PC-9 (cell line): ENCODE results near the gene ACAP3. TPM values are rescaled to one million over a fixed set of nuclear protein-coding genes. Genes with fewer than 3 reads are reported as not detected.

Experiments
- BruUV-seq: library from RNA; stranded (reverse); fragments of 400-500 nt; replicated peaks from 2 replicates; lab custom pipeline; 2021; lab: Mats Ljungman, UMichigan
- CTCF ChIA-PET: fragments of 300-600 bp; sonication (Branson Sonifier 250); formaldehyde crosslinking; loops from one replicate; lab custom pipeline; 2022; ENCODE audit warnings: antibody characterized with exemption; lab: Charles Lee
- POLR2A ChIA-PET: fragments of 300-600 bp; sonication (Branson Sonifier 250); formaldehyde crosslinking; loops from one replicate; lab custom pipeline; 2022; ENCODE audit warnings: antibody characterized with exemption; ENCODE audit not compliant: unreplicated experiment; lab: Charles Lee
- DNase-seq, 2 experiments: peaks; one replicate each; pipeline versions ENCODE4 v3.0.0 to v3.0.0-alpha.2; 2015 to 2022; ENCODE audit warnings: mixed read lengths in 1 of 2
- H2AFZ ChIP-seq: fragments of 200-600 bp; sonication (generic); 2 replicates; pipeline ENCODE4 v1.8.1; 2017; ENCODE audit warnings: antibody characterized with exemption
- H3F3A ChIP-seq: fragments of 200-600 bp; sonication (generic); 2 replicates; pipeline ENCODE4 v1.8.1; 2017; ENCODE audit warnings: antibody characterized with exemption, mild to moderate bottlenecking, low read depth; ENCODE audit not compliant: insufficient read depth
- H3K27ac ChIP-seq: fragments of 200-600 bp; sonication (generic); 2 replicates; pipeline ENCODE4 v1.6.1; 2016; ENCODE audit warnings: mixed run types
- H3K27me3 ChIP-seq: fragments of 200-600 bp; sonication (generic); 2 replicates; pipeline ENCODE4 v1.6.1; 2016; ENCODE audit warnings: low read depth, mixed run types; ENCODE audit not compliant: insufficient read depth
- H3K36me3 ChIP-seq: fragments of 200-600 bp; sonication (generic); 2 replicates; pipeline ENCODE4 v1.6.1; 2016; ENCODE audit warnings: low read depth, mixed run types
- H3K4me1 ChIP-seq: fragments of 200-600 bp; sonication (generic); replicated peaks from 2 replicates; pipeline ENCODE4 v1.6.1; 2016; ENCODE audit warnings: mixed run types; ENCODE audit not compliant: insufficient read depth
- H3K4me2 ChIP-seq: fragments of 200-600 bp; sonication (generic); 2 replicates; pipeline ENCODE4 v1.6.1; 2017; ENCODE audit warnings: mixed run types
- H3K4me3 ChIP-seq: fragments of 200-600 bp; sonication (generic); 2 replicates; pipeline ENCODE4 v1.6.1; 2016; ENCODE audit warnings: mixed run types
- H3K79me2 ChIP-seq: fragments of 200-600 bp; sonication (generic); 2 replicates; pipeline ENCODE4 v1.6.1; 2017; ENCODE audit warnings: low read depth, mixed run types
- H3K9me2 ChIP-seq: fragments of 200-600 bp; sonication (generic); 2 replicates; pipeline ENCODE4 v1.8.1; 2017; ENCODE audit warnings: mild to moderate bottlenecking; ENCODE audit not compliant: insufficient read depth
- H3K9me3 ChIP-seq: fragments of 200-600 bp; sonication (generic); 2 replicates; pipeline ENCODE4 v1.8.1; 2016; ENCODE audit warnings: low read depth; ENCODE audit not compliant: insufficient read depth
- H4K20me1 ChIP-seq: fragments of 200-600 bp; sonication (generic); 2 replicates; pipeline ENCODE4 v1.8.1; 2017; ENCODE audit not compliant: insufficient read depth
- CTCF ChIP-seq: fragments of 200-600 bp; sonication (generic); conservative IDR thresholded peaks from 2 replicates; pipeline ENCODE4 v1.6.1; 2017; ENCODE audit warnings: mixed run types, antibody characterized with exemption, mild to moderate bottlenecking, moderate library complexity
- EZH2 ChIP-seq: fragments of 200-600 bp; sonication (generic); IDR thresholded peaks from 2 replicates; pipeline ENCODE4 v1.8.0; 2017; ENCODE audit warnings: antibody characterized with exemption, low read depth
- intact Hi-C: fragments of 100-400 bp; cut with micrococcal nuclease; formaldehyde crosslinking; loops from one replicate; pipeline ENCODE4 v1.10.0; 2022; ENCODE audit not compliant: unreplicated experiment
- total RNA-seq: library from RNA; stranded (reverse); gene quantifications from 2 replicates; pipeline ENCODE4 v1.2.3, GENCODE V29; 2021

Gene ACAP3
- total RNA-seq, 1 experiment from 2014 or later = 54.8 TPM

GRCh38 chr1:1309251-1310108 is 1.8 kb upstream of the ACAP3 start:
- Histone ChIP-seq H2AFZ (peak overlapping the region; percentile 89; the same call in 1 of the 2 replicates), H3K4me1 (peaks cover 35% of the 10 kb centered on the region), H3K4me3 (peak overlapping the region; percentile 81), H3F3A (peaks cover 29% of the 10 kb centered on the region; the same call in 1 of the 2 replicates), H3K36me3 (no peaks in the 10 kb centered on the region), H3K4me2 (peak overlapping the region; percentile 89), H4K20me1 (peaks cover 32% of the 10 kb centered on the region), H3K79me2 (peaks cover 21% of the 10 kb centered on the region; the same call in 1 of the 2 replicates), H3K9me2 (no peaks in the 10 kb centered on the region), H3K27me3 (no peaks in the 10 kb centered on the region), H3K9me3 (no peaks in the 10 kb centered on the region), H3K27ac (no peak overlapping the region)
- peak; percentile 49 to 55 for DNase-seq
- POLR2A ChIA-PET = interaction anchor here (0.5 to 0.8 kb wide), 2 partner anchors 18 to 121 kb away, joined by 3 to 16 read pairs; no protein-coding TSS in a partner anchor
- TF ChIP-seq EZH2 (no peak), CTCF (no peak)
- TSS peak; percentile 40 for BruUV-seq
- CTCF ChIA-PET = interaction anchor here (0.6 kb wide), 1 partner anchor 72 kb away, joined by 3 read pairs; no protein-coding TSS in a partner anchor
- intact Hi-C loops = loop anchor here (1.0 to 10.0 kb wide), 3 partner anchors 35 to 305 kb away; partner anchors contain the start of gene HES4

GRCh38 chr1:1308756-1309250 is 1.1 kb upstream of the ACAP3 start:
- H3K9me3 ChIP-seq = no peaks in the 10 kb centered on the region
- no peaks in the 10 kb centered on the region for H3K9me2 ChIP-seq
- H3F3A ChIP-seq = peaks cover 31% of the 10 kb centered on the region; the same call in 1 of the 2 replicates
- peak overlapping the region; percentile 41 for H3K27ac ChIP-seq
- H3K4me2 ChIP-seq = peak overlapping the region; percentile 89
- POLR2A ChIA-PET = interaction anchor here (0.8 kb wide), 1 partner anchor 122 kb away, joined by 3 read pairs; no protein-coding TSS in a partner anchor
- peaks cover 21% of the 10 kb centered on the region; the same call in 1 of the 2 replicates for H3K79me2 ChIP-seq
- H4K20me1 ChIP-seq = peaks cover 32% of the 10 kb centered on the region
- no peaks in the 10 kb centered on the region for H3K36me3 ChIP-seq
- intact Hi-C loops = loop anchor here (1.0 to 10.0 kb wide), 4 partner anchors 35 to 304 kb away; partner anchors contain the start of gene HES4
- CTCF ChIA-PET = interaction anchor here (0.6 kb wide), 1 partner anchor 72 kb away, joined by 3 read pairs; no protein-coding TSS in a partner anchor
- DNase-seq = no peak
- peaks cover 36% of the 10 kb centered on the region for H3K4me1 ChIP-seq
- BruUV-seq = no TSS peak
- TF ChIP-seq CTCF (no peak), EZH2 (no peak)
- no peaks in the 10 kb centered on the region for H3K27me3 ChIP-seq
- peak overlapping the region; percentile 89 for H2AFZ ChIP-seq
- peak overlapping the region; percentile 81 for H3K4me3 ChIP-seq
